GM12878 (cell line): ENCODE data around the gene MVK.

ENCODE experiments used
- CBX5 ChIP-seq: sonication (generic); IDR thresholded peaks from 2 replicates; pipeline ENCODE4 v1.6.1; 2016; ENCODE audit warnings: low read depth, moderate library complexity, mild to moderate bottlenecking, inconsistent platforms
- CTCF ChIP-seq, 3 experiments: IDR thresholded peaks in 2 of 3; conservative IDR thresholded peaks in 1 of 3; 2 replicates each; pipeline ENCODE4 v1.5.1; 2011; ENCODE audit warnings: low read depth in 3 of 3, low read length in 3 of 3, mild to moderate bottlenecking in 3 of 3, control low read depth in 2 of 3, moderate library complexity in 2 of 3, inconsistent platforms in 1 of 3, mixed read lengths in 1 of 3; ENCODE audit not compliant: control insufficient read depth in 2 of 3, insufficient read depth in 1 of 3; ENCODE audit errors: extremely low read depth in 1 of 3
- E2F4 ChIP-seq: IDR thresholded peaks from 2 replicates; pipeline ENCODE4 v1.6.1; 2012; ENCODE audit warnings: low read depth, low read length, improper control_type of control experiment
- FOXM1 ChIP-seq: IDR thresholded peaks from 2 replicates; pipeline ENCODE4 v1.6.1; 2012; ENCODE audit warnings: low read depth, mild to moderate bottlenecking, inconsistent platforms, low read length, moderate library complexity
- HCFC1 ChIP-seq: fragments of 150-350 bp; IDR thresholded peaks from 2 replicates; pipeline ENCODE4 v1.6.1; 2014; ENCODE audit warnings: low read length
- LARP7 ChIP-seq: fragments of 450-650 bp; IDR thresholded peaks from 2 replicates; pipeline ENCODE4 v1.6.1; 2017; ENCODE audit warnings: mild to moderate bottlenecking
- MAX ChIP-seq: IDR thresholded peaks from 2 replicates; pipeline ENCODE4 v1.6.1; 2012; ENCODE audit warnings: low read depth, low read length, improper control_type of control experiment
- REST ChIP-seq: IDR thresholded peaks from 2 replicates; pipeline ENCODE4 v1.6.1; 2012; ENCODE audit warnings: mild to moderate bottlenecking, low read depth, low read length
- RFX5 ChIP-seq: IDR thresholded peaks from 2 replicates; pipeline ENCODE4 v1.6.1; 2011; ENCODE audit warnings: low read depth, low read length, improper control_type of control experiment
- SPI1 ChIP-seq: IDR thresholded peaks from 2 replicates; pipeline ENCODE4 v1.6.1; 2011; ENCODE audit warnings: low read depth, mild to moderate bottlenecking, low read length, moderate library complexity, borderline replicate concordance; ENCODE audit not compliant: insufficient read depth
- ZBTB33 ChIP-seq: fragments of 450-650 bp; IDR thresholded peaks from 2 replicates; pipeline ENCODE4 v1.6.1; 2017; ENCODE audit warnings: mild to moderate bottlenecking

- TF ChIP-seq LARP7 (no peak), CTCF (IDR thresholded peaks at IDR 0.05 in 2 of 3, conservative IDR thresholded peaks at IDR 0.05 in 1 of 3; ENCODE audit: control insufficient read depth in 2 of 3, extremely low read depth in 1 of 3, insufficient read depth in 1 of 3, low read depth in 3 of 3, low read length in 3 of 3) (no peak), REST (no peak), FOXM1 (no peak), ZBTB33 (no peak), SPI1 (no peak), CBX5 (no peak), MAX (no peak), E2F4 (no peak), HCFC1 (no peak), RFX5 (no peak)
These were observed 19.3 kb downstream of the MVK start for GRCh38 chr12:109592905-109593272.
